HG02938 (cell line): ENCODE measurements around the gene NFYC.
"Not testable (repeated sequence)": the region's sequence is repeated elsewhere in the genome, so short reads cannot be mapped to it uniquely, and the experiment has no call there.

Experiments used
- ATAC-seq: cut with Tn5 transposase; IDR thresholded peaks from one replicate; pipeline ENCODE4 v1.9.1; 2021; ENCODE audit warnings: mild to moderate bottlenecking, moderate library complexity; ENCODE audit not compliant: unreplicated experiment

The NFYC gene

DNA sequence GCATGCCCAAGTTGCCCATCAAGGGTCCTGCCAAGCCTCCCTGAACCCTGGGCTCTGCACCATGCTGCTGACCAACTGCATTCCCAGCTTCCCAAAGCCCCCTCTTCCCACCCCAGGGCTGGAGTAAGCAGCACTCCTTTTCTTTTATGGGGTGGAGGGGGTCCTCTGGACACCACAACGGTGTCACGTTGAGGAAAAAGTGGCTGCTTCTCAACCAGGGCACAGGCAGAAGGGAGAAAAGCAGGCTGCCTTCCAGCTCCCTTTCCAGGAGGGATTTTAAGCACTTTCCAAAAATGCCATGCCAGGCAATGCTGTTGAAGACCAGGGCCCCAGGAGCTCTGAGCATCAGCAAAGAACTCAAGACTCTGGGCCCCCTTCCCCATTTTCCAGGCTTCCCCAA lies 26.7 kb upstream of the NFYC start:
- ATAC-seq = no peak

DNA sequence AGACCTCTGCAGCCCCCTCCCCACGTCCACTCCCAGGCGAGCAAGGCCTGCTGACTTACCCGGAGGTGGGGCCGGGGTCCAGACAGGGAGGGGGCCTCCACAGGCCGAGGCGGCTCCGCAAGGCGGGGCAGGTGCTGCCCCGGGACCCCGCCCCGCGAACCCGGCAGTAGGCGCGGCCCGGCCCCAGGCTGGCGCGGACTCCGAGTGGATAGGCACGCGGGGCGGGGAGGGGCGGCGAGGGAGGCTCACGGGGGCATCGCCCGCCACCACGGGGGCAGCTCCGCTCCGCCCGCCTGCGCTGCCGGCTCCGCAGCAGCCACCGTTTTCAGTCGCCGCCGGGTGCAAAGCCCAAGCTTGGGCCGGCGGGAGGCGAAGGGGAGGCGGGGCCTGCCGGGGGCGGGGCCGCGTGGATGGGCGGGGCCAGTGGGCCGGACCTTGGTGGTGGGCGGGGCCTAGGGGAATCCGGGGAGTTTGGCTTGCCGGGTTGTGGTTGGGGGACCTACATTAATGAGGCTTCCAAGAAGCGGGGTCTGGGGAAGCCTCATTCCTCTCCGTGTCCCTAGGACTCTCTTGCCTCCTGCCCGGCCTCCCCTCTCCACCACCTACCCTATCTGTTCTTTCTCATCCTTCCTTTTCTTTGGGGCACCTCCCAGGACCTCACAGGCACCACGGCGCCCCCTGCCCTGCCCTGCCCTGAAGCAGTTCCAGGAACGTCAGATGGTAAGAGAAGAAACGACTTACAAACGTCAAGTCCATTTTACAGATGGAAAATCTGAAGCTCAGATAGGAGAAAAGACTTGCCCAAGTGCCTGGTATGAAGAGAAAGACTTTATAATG lies 26.0 kb upstream of the NFYC start, which contains the start of gene RIMS3:
RIMS3 (minus strand) TSS at position 348 of the 837 bp plus-strand sequence. CDS start 23,757 bp downstream, outside the sequence.
- peak; percentile 66 for ATAC-seq

GRCh38 chr1:40668769-40669525 lies 22.6 kb upstream of the NFYC start:
- ATAC-seq = no peak

DNA sequence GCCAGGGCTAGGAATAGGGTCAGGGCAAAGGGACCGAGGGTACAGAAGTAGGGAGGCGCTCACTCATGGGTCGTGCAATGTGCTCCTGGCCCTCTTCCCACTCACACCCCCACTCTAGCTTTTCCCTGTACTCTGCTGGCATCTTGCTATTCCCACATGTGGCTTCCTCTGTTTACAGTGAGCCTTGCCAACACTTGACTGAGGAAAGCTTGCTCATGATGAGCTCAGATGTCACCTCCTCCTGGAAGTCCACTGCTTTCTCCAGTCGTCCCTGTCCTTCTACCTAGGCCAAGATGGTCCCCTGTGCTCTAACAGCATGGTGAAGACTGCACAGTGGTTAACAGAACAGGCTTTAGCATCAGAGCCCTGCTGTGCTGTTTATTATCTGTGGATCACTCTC lies 18.1 kb upstream of the NFYC start:
- no peak for ATAC-seq

DNA sequence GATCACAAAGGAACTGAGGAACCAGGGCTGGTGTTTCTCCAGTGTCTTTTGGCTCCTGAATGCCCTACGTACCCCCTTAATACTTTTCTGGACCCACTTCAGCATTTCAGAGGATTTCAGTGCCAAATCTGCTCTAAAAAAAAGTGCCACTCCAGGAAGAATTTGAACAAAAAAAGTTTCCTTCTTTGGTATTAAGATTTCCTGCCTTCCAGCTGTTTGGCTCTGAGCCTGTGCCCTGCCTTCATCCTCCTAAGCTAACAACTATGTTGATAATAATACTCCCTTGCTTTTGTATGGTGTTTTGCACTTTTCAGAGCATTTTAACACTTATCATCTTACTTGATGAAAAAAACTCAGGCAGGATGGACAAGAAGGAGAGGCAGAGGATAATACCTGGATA lies 15.0 kb upstream of the NFYC start:
- no peak for ATAC-seq

DNA sequence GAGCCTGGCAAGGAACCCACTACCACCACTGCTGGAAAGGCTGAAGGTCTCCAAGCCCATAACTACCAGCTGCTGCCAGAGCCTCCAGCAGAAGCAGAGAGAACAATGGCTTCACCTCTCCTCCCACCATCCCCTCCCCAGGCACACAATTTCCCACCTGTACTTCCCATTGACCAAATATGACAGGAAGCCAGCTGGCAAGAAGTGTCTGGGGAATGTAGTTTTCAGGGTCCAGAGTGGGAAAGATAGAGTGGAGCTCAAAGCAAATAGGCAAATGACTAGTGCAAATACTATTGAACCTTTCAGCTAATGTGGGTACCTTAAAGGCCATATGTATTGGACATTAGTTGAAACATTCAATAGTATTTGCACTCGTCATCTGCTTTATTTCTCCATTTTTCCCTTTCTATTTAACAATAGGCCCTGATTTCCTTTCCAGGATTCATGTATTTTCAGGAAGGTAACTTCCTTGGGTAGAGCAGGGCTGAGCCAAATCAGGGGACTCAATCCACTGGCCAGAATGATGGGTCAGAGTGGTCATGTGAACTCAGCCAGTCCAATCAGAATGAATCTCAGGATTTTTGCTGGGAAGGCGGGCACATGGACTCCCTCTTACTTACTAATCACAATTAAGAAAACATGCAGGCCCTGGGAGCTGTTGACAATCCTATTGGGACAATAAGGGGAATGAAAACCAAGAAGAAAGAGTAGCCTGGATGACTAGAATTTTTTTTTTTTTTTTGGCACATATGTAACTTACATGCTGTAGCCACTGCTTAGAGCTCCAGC lies 12.1 kb upstream of the NFYC start:
- ATAC-seq = no peak

DNA sequence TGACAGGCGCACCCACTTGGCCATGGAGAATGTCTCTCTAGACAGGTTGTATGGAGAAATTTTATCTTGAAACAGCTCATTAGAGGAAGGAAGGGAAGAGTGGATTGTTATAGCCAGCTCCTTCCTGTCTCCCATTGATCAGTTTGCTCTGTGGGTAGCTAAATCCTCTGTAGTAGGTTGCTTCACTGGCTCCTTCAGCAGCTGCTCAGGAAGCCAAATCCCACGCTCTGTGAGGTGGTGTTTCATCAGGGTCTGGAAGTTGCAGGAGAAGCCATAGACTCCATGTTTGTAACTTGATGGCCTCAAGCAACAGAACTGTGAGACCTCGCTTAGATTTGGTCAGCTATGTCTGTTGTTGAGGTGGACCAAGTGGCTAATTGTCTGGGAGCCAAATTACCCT lies 6.8 kb upstream of the NFYC start:
- no peak for ATAC-seq

- no peak for ATAC-seq
These were observed 4.4 kb upstream of the NFYC start for GRCh38 chr1:40687059-40687458.

- no peak for ATAC-seq
These were observed 3.8 kb upstream of the NFYC start for GRCh38 chr1:40687661-40688060.

GRCh38 chr1:40689737-40690136 lies 1.8 kb upstream of the NFYC start:
- no peak for ATAC-seq

GRCh38 chr1:40690771-40691537 lies 550 bp upstream of the NFYC start:
- no peak for ATAC-seq

DNA sequence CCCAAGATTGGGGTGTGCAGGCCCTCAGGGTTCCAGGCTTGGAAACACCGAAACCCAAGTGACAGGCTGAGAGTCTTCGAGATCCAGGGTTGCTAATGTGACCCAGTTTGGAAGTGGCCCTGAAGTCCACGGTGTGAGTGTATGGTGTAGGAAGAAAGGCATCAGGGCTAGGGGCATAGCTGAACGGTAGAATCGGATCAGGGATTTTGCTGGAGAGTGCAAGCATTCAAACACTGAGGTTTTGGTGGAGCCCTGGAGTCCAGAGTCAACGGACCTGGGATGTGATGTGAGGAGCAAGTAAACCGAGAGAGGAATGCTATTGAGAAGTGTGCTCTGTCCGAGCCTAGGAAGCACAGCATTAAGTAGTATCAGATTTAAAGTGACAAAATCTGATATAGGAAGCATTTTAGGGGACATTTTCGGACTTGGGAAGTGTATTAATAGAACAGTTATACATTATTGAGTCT lies 958 bp downstream of the NFYC start:
- ATAC-seq = no peak

- no peak for ATAC-seq
These were observed 1.9 kb downstream of the NFYC start for GRCh38 chr1:40693425-40693824.

GRCh38 chr1:40694353-40694874 lies 2.9 kb downstream of the NFYC start:
- ATAC-seq = no peak

DNA sequence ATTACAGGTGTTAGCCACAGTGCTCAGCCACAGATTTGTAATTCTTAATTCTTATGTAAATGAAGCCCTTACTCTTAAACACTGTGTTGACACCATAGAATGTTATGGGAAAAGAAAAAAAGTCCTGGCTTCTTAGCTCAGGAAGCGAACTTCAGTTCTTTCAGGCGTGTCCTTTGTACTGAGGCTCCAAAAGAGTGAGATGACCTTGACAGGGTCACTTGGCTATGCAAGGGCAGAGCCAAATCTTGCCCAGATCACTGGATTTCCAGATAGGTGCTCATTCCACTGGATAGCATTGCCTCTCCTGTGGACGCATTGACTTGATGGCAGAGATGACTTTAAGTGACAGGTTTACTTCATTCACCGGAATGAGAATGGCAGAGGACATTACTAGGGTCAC lies 4.8 kb downstream of the NFYC start:
- ATAC-seq = no peak

DNA sequence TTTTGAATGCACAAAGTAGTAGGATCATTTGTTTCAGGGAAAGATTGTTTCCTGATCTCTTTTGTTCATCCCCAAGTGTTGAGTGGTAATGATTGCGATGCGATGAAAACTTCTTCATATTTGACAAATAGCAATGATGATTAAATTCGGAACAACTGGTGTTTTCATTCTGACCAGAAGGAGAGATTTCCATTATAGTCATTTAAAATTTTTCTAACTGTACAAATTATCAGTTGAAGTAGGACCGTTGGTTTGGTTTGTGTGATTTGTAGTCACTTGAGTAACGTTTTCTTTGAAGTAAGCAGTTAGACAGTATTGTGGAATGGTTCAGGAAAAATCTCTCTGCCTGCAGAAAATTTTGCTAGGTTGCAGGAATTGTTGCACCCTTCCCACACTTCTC lies 5.9 kb downstream of the NFYC start:
- no peak for ATAC-seq

GRCh38 chr1:40699787-40700186 lies 8.3 kb downstream of the NFYC start:
- peak; percentile 82 for ATAC-seq

DNA sequence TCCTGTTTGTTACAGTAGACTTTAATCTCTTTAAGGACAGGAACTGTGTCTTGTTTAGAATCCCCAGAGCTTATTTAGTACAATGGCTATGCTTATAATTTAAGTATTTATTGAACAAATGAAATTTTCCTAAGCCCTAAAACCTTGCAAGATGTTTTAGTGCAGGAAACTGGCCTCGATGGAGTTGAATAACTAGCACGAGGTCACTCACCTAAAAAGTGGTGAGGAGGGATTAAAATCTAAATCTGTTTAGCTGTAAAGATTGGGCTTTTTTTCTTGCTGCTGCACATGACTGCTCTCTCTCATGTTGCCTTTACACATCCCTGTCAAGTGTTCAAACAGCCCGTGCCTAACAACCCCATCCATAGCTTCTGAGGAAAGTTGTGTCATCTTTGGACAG lies 10.2 kb downstream of the NFYC start:
- no peak for ATAC-seq

GRCh38 chr1:40702810-40703209 lies 11.3 kb downstream of the NFYC start:
- ATAC-seq = not testable (repeated sequence)

GRCh38 chr1:40703316-40703715 lies 11.8 kb downstream of the NFYC start:
- ATAC-seq = no peak
